ENCODE results near the gene PSME2.

DNA sequence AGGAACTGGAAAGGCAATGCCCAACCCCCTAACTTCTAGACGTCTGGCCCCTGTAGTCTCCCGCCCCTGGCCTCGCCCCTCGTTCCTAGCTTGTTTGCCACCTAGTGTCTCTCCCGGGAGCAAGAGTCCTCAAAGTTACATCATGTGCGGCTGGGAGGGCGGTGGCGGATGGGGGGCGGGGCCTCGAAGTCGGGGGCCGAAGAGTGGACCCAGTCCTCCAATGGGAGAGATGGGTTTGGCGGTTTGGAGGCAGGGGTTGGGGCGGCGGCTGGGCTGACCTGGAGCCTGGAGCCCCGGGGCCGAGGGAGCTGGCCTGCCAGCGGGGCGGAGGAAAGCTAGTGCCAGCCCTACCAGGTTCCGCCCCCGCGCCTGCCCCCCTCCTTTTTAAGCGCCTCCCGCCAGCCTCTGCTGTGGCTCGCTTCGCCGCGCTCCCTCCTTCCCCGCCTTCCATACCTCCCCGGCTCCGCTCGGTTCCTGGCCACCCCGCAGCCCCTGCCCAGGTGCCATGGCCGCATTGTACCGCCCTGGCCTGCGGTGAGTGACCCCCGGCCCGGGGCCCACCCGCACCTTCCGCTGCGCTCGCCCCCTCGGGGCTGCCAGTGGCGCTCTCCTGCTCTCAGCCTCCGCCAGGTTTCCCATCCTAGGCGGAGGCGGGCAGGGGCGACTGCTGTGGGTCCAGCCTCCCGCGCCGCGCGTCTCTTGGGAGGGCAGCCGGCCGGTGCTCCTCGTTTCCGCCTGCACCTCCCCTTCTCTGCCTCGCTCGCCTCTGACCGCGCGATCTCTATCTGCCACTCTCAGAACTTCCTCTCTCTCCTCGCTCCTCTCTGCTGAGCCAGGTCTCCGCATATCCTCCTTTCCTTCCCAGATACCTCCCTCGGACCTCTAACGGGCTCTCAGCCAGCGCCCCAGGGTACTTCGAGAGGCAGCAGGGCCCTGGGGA is 52.2 kb downstream of the PSME2 start, which contains the start of gene PCK2:
- TF ChIP-seq, protein P1, sequence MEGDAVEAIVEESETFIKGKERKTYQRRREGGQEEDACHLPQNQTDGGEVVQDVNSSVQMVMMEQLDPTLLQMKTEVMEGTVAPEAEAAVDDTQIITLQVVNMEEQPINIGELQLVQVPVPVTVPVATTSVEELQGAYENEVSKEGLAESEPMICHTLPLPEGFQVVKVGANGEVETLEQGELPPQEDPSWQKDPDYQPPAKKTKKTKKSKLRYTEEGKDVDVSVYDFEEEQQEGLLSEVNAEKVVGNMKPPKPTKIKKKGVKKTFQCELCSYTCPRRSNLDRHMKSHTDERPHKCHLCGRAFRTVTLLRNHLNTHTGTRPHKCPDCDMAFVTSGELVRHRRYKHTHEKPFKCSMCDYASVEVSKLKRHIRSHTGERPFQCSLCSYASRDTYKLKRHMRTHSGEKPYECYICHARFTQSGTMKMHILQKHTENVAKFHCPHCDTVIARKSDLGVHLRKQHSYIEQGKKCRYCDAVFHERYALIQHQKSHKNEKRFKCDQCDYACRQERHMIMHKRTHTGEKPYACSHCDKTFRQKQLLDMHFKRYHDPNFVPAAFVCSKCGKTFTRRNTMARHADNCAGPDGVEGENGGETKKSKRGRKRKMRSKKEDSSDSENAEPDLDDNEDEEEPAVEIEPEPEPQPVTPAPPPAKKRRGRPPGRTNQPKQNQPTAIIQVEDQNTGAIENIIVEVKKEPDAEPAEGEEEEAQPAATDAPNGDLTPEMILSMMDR (conservative IDR thresholded peaks at IDR 0.05) = no peak
- TF ChIP-seq EZH2 (IDR thresholded peaks at IDR 0.05; ENCODE audit: low read depth) = no peak
